ENCODE data around the gene EPOP. TPM values are rescaled to one million over a fixed set of nuclear protein-coding genes. Genes with fewer than 3 reads are reported as not detected.

The EPOP gene
- total and polyA plus RNA-seq, 2 of the 8 experiments (the other 6 are each of a cell fraction or from before 2014, with no cell fraction given) = 1.5 to 3.3 TPM

DNA sequence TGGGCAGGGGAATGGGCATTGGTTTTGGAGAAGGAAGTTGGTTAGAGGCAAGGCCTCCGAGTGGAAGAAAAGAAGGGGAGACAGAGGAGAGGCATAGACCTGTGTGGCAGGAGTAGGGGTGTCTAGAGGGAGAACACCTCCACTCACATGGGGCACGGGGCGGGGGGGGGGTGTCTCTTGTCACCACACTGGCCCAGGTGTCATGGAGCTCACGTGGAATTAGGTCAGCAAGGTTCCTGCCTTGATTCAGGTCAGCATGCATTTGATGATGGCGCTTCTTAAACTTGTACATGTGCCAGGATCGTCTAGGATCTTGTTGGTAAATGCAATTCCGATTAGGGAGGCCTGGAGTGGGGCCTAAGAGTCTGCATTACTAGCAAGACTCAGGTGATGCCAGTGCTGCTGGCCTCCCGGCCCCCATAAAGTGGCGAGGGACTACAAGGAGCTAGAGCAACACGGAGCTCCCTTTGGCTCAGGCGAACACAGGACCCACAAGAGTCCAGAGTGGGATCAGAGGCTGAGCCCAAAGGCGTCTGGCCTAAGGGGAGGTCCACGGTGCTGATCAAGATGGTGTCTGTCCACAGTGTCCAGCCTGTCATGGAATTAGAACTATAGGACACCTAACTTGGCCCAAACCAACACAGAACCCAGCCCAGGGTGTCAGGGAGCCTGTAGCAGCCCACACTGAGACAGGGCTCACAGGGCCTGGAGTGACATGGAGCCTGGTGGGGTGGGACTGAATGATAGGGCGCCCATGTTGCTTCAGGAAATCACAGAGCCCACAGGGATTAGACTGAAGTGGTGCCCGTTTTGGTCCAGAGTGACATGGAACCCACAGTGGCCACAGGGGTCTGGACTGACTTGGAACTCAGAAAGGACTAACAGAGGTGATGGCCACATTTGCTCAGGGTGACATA is 16.7 kb downstream of the EPOP start:
- Histone ChIP-seq H3K23ac (ENCODE audit: insufficient read length) (no peak overlapping the region), H2AFZ (ENCODE audit: low read length) (no peak overlapping the region), H3K18ac (ENCODE audit: extremely low read depth, low read length) (peak overlapping the region; percentile 79), H3K4ac (replicated peaks; ENCODE audit: insufficient read length, low read depth, low read length) (peak overlapping the region; percentile 73), H3K79me2 (ENCODE audit: control insufficient read depth in 1 of 2, insufficient read depth in 2 of 2, low read length in 2 of 2) (no peaks in the 10 kb centered on the region), H3K79me1 (ENCODE audit: low read depth, low read length) (no peaks in the 10 kb centered on the region), H2BK120ac (replicated peaks; ENCODE audit: low read depth, low read length) (peak overlapping the region; percentile 26), H3K9ac (replicated peaks in 1 of 4; ENCODE audit: extremely low read depth in 1 of 4, low read depth in 3 of 4, low read length in 3 of 4) (no peak overlapping the region), H3K56ac (replicated peaks; ENCODE audit: insufficient read length, low read depth, low read length) (no peak overlapping the region), H3K14ac (ENCODE audit: insufficient read length) (no peak overlapping the region), H3K27ac (ENCODE audit: low read depth, low read length) (no peak overlapping the region), H2BK20ac (ENCODE audit: low read length) (peak overlapping the region; percentile 95; the same call in 1 of the 2 replicates), H3K4me2 (ENCODE audit: insufficient read depth in 1 of 2, low read depth in 2 of 2, low read length in 2 of 2) (0 out of 4 replicates have a peak overlapping the region, but pooled peaks of 1 of the 2 experiments have one; percentile 9), H4K91ac (replicated peaks; ENCODE audit: insufficient read length, low read length) (peak overlapping the region; percentile 58), H2BK12ac (ENCODE audit: low read depth, low read length) (peak overlapping the region; percentile 35; the same call in 1 of the 2 replicates), H4K20me1 (replicated peaks in 1 of 2; ENCODE audit: control insufficient read depth in 1 of 2, insufficient read depth in 2 of 2, low read length in 2 of 2) (no peaks in the 10 kb centered on the region), H3K4me1 (replicated peaks in 1 of 4; ENCODE audit: control insufficient read depth in 3 of 4, insufficient read depth in 4 of 4, low read length in 3 of 4) (peaks cover 0 to 18% (median 4%) of the 10 kb centered on the region in 4 experiments; a peak in 6 of 7 replicates), H3K36me3 (ENCODE audit: control insufficient read depth in 2 of 4, insufficient read depth in 4 of 4, low read length in 3 of 4) (no peaks in the 10 kb centered on the region; a peak in 1 of 8 replicates), H4K5ac (ENCODE audit: insufficient read length, low read depth, low read length) (no peak overlapping the region), H3K9me3 (ENCODE audit: insufficient read depth in 2 of 2, low read depth in 1 of 2, low read length in 1 of 2) (no peaks in the 10 kb centered on the region), H3K27me3 (replicated peaks in 1 of 4; ENCODE audit: control insufficient read depth in 3 of 4, extremely low read depth in 1 of 4, insufficient read depth in 3 of 4, low read length in 3 of 4) (peaks cover 0 to 3% (median 0%) of the 10 kb centered on the region in 4 experiments; a peak in 2 of 7 replicates), H2AK5ac (ENCODE audit: low read depth, low read length) (peak overlapping the region; percentile 66; the same call in 1 of the 2 replicates), H2BK15ac (ENCODE audit: low read length) (peak overlapping the region; percentile 18; the same call in 1 of the 2 replicates), H4K8ac (ENCODE audit: extremely low read depth, insufficient read depth, low read length) (no peak overlapping the region), H3K4me3 (ENCODE audit: extremely low read depth in 1 of 4, insufficient read depth in 2 of 4, low read depth in 3 of 4, low read length in 4 of 4) (no peak overlapping the region), H2BK5ac (ENCODE audit: low read depth, low read length) (0 out of 2 replicates have a peak overlapping the region, but pooled peaks have one; percentile 35), H3K23me2 (ENCODE audit: low read depth, low read length) (no peaks in the 10 kb centered on the region)
- FAIRE-seq (no peak), DNase-seq (ENCODE audit: low read depth in 1 of 2, low spot score in 2 of 2) (no peak)
- POLR2A ChIA-PET (ENCODE audit: partially characterized antibody) = interaction anchor here (0.7 to 2.8 kb wide), 3 partner anchors 9 to 55 kb away, joined by 3 to 10 read pairs (median 4); no protein-coding TSS in a partner anchor
- CTCF ChIA-PET (ENCODE audit: partially characterized antibody) = interaction anchor here (1.0 to 29.5 kb wide), 7 partner anchors 10 to 380 kb away, joined by 3 to 795 read pairs (median 48); partner anchors contain the start of gene SRCIN1
- TF ChIP-seq ATF3 (IDR thresholded peaks at IDR 0.05; ENCODE audit: insufficient read depth, low read depth, low read length) = no peak
- WGBS, 2 experiments (ENCODE audit: extremely low coverage in 1 of 2, insufficient coverage in 1 of 2, insufficient read length in 1 of 2, insufficient replicate concordance in 2 of 2, low coverage in 1 of 2, low lambda C conversion rate in 2 of 2, missing lambda C conversion rate in 1 of 2) = 89% methylated on average over 11 of the region's 15 CpGs; no CpG with 5 or more reads in 1 of the 2 experiments
